Liver (tissue), 3 donors: Measurements from ENCODE around the gene MCTP2.

Source experiments
- EGR1 ChIP-seq, 2 donors: IDR thresholded peaks; 2 replicates each; pipeline ENCODE4 v1.6.1; 2016 to 2018; ENCODE audit warnings: antibody characterized with exemption in 2 of 2, low read depth in 2 of 2
- FOXA1 ChIP-seq: IDR thresholded peaks from 2 replicates; pipeline ENCODE4 v1.6.1; 2016; ENCODE audit warnings: antibody characterized with exemption
- HNF4A ChIP-seq, 2 donors: conservative IDR thresholded peaks; 2 replicates each; pipeline ENCODE4 v1.6.1; 2016; ENCODE audit warnings: antibody characterized with exemption in 2 of 2, mild to moderate bottlenecking in 2 of 2
- RAD21 ChIP-seq, 2 donors: IDR thresholded peaks; 2 replicates each; pipeline ENCODE4 v1.6.1; 2016; ENCODE audit warnings: antibody characterized with exemption in 2 of 2, mild to moderate bottlenecking in 2 of 2
- RXRA ChIP-seq, 2 donors: IDR thresholded peaks; 2 replicates each; pipeline ENCODE4 v1.6.1; 2017 to 2018; ENCODE audit warnings: antibody characterized with exemption in 2 of 2, mild to moderate bottlenecking in 1 of 2
- SP1 ChIP-seq: IDR thresholded peaks from 2 replicates; pipeline ENCODE4 v1.6.1; 2018; ENCODE audit warnings: antibody characterized with exemption, mild to moderate bottlenecking
- TAF1 ChIP-seq: conservative IDR thresholded peaks from 2 replicates; pipeline ENCODE4 v1.6.1; 2016; ENCODE audit warnings: antibody characterized with exemption, mild to moderate bottlenecking
- YY1 ChIP-seq: IDR thresholded peaks from 2 replicates; pipeline ENCODE4 v1.6.1; 2016; ENCODE audit warnings: antibody characterized with exemption, mild to moderate bottlenecking
- TF ChIP-seq, protein P1 (sequence below): fragments of 150-350 bp; IDR thresholded peaks from 2 replicates; pipeline ENCODE4 v1.5.1; 2017; ENCODE audit warnings: improper control_type of control experiment, low read depth, low read length; ENCODE audit not compliant: missing input control
- TF ChIP-seq, protein P2 (sequence below): IDR thresholded peaks from 2 replicates; pipeline ENCODE4 v1.6.1; 2016; ENCODE audit warnings: antibody characterized with exemption, mild to moderate bottlenecking
- TF ChIP-seq, protein P3 (sequence below): IDR thresholded peaks from 2 replicates; pipeline ENCODE4 v1.6.1; 2016; ENCODE audit warnings: antibody characterized with exemption
- TF ChIP-seq, protein P4 (sequence below): IDR thresholded peaks from 2 replicates; pipeline ENCODE4 v1.6.1; 2016; ENCODE audit warnings: antibody characterized with exemption
- TF ChIP-seq, protein P5 (sequence below): IDR thresholded peaks from 2 replicates; pipeline ENCODE4 v1.6.1; 2016; ENCODE audit warnings: antibody characterized with exemption
- donor health status: healthy.
- donor health status: healthy.

DNA sequence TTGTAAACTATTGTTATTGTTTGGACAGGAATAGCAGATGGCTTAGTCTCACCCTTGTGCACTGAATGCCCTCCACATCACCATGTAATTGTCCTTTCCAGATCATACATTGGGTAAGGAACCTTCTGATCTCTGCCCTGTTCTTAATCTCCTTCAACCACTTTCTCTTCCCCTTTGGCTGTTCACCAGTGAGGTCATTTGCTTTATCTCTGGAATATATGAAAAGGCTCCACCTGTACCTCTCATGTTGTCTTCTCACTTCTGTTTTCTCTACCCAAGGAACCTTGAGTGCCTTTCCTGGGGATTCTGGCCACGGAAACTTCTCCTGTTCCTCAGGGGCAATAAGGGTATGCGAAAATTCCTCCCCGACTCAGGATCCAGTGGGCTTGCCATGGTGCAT lies 28.5 kb downstream of the MCTP2 start:
- TF ChIP-seq, protein P1, sequence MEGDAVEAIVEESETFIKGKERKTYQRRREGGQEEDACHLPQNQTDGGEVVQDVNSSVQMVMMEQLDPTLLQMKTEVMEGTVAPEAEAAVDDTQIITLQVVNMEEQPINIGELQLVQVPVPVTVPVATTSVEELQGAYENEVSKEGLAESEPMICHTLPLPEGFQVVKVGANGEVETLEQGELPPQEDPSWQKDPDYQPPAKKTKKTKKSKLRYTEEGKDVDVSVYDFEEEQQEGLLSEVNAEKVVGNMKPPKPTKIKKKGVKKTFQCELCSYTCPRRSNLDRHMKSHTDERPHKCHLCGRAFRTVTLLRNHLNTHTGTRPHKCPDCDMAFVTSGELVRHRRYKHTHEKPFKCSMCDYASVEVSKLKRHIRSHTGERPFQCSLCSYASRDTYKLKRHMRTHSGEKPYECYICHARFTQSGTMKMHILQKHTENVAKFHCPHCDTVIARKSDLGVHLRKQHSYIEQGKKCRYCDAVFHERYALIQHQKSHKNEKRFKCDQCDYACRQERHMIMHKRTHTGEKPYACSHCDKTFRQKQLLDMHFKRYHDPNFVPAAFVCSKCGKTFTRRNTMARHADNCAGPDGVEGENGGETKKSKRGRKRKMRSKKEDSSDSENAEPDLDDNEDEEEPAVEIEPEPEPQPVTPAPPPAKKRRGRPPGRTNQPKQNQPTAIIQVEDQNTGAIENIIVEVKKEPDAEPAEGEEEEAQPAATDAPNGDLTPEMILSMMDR: no peak
- TF ChIP-seq, protein P2, sequence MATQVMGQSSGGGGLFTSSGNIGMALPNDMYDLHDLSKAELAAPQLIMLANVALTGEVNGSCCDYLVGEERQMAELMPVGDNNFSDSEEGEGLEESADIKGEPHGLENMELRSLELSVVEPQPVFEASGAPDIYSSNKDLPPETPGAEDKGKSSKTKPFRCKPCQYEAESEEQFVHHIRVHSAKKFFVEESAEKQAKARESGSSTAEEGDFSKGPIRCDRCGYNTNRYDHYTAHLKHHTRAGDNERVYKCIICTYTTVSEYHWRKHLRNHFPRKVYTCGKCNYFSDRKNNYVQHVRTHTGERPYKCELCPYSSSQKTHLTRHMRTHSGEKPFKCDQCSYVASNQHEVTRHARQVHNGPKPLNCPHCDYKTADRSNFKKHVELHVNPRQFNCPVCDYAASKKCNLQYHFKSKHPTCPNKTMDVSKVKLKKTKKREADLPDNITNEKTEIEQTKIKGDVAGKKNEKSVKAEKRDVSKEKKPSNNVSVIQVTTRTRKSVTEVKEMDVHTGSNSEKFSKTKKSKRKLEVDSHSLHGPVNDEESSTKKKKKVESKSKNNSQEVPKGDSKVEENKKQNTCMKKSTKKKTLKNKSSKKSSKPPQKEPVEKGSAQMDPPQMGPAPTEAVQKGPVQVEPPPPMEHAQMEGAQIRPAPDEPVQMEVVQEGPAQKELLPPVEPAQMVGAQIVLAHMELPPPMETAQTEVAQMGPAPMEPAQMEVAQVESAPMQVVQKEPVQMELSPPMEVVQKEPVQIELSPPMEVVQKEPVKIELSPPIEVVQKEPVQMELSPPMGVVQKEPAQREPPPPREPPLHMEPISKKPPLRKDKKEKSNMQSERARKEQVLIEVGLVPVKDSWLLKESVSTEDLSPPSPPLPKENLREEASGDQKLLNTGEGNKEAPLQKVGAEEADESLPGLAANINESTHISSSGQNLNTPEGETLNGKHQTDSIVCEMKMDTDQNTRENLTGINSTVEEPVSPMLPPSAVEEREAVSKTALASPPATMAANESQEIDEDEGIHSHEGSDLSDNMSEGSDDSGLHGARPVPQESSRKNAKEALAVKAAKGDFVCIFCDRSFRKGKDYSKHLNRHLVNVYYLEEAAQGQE: no peak
- TF ChIP-seq TAF1 (no peak), RAD21 (IDR thresholded peaks at IDR 0.05) (no peak), EGR1 (IDR thresholded peaks at IDR 0.05; ENCODE audit: low read depth in 2 of 2) (no peak), YY1 (no peak), SP1 (no peak), FOXA1 (no peak), RXRA (IDR thresholded peaks at IDR 0.05) (no peak), HNF4A (conservative IDR thresholded peaks at IDR 0.05) (no peak)
- TF ChIP-seq, protein P3, sequence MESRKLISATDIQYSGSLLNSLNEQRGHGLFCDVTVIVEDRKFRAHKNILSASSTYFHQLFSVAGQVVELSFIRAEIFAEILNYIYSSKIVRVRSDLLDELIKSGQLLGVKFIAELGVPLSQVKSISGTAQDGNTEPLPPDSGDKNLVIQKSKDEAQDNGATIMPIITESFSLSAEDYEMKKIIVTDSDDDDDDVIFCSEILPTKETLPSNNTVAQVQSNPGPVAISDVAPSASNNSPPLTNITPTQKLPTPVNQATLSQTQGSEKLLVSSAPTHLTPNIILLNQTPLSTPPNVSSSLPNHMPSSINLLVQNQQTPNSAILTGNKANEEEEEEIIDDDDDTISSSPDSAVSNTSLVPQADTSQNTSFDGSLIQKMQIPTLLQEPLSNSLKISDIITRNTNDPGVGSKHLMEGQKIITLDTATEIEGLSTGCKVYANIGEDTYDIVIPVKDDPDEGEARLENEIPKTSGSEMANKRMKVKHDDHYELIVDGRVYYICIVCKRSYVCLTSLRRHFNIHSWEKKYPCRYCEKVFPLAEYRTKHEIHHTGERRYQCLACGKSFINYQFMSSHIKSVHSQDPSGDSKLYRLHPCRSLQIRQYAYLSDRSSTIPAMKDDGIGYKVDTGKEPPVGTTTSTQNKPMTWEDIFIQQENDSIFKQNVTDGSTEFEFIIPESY: no peak
- TF ChIP-seq, protein P4, sequence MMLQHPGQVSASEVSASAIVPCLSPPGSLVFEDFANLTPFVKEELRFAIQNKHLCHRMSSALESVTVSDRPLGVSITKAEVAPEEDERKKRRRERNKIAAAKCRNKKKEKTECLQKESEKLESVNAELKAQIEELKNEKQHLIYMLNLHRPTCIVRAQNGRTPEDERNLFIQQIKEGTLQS: no peak
- TF ChIP-seq, protein P5, sequence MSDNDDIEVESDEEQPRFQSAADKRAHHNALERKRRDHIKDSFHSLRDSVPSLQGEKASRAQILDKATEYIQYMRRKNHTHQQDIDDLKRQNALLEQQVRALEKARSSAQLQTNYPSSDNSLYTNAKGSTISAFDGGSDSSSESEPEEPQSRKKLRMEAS: no peak
